CD4-positive, alpha-beta T cell (primary cell): ENCODE data around the gene ENG. TPM values are rescaled to one million over a fixed set of nuclear protein-coding genes. Genes with fewer than 3 reads are reported as not detected.

Source experiments
- ATAC-seq: fragments of 200-7000 bp; cut with Tn5 transposase; one replicate; pipeline ENCODE4 v1.10.0; 2022; ENCODE audit warnings: mild to moderate bottlenecking; ENCODE audit not compliant: poor library complexity
- CTCF ChIA-PET: fragments of 350-600 bp; sonication (Branson Sonifier 250); formaldehyde crosslinking; loops from one replicate; lab custom pipeline; 2021; ENCODE audit warnings: antibody characterized with exemption, inconsistent platforms; lab: Charles Lee
- POLR2A ChIA-PET: fragments of 350-600 bp; sonication (Branson Sonifier 250); formaldehyde crosslinking; loops from one replicate; lab custom pipeline; 2021; ENCODE audit warnings: antibody characterized with exemption, inconsistent platforms; lab: Charles Lee
- DNase-seq, 14 experiments: peaks; one replicate each; pipeline ENCODE4 v3.0.0-alpha.2; 2013 to 2020; ENCODE audit warnings: mixed read lengths in 2 of 14
- H3K27ac ChIP-seq, 2 donors: one replicate each; pipeline versions ENCODE4 v1.5.1 to v1.7.0; 2013; ENCODE audit warnings: low read length in 2 of 2, low read depth in 1 of 2, mild to moderate bottlenecking in 1 of 2
- H3K27me3 ChIP-seq, 2 experiments: 1 replicate in 1 of 2; 2 replicates in 1 of 2; pipeline versions ENCODE4 v1.6.1 to v1.7.0; 2013; ENCODE audit warnings: low read length in 2 of 2, control low read depth in 1 of 2, mild to moderate bottlenecking in 1 of 2, moderate library complexity in 1 of 2; ENCODE audit not compliant: insufficient read depth in 2 of 2, control insufficient read depth in 1 of 2
- H3K36me3 ChIP-seq: one replicate; pipeline ENCODE4 v1.6.1; 2013; ENCODE audit warnings: low read length, control low read depth; ENCODE audit not compliant: insufficient read depth
- H3K4me1 ChIP-seq: one replicate; pipeline ENCODE4 v1.6.1; 2013; ENCODE audit warnings: low read length, control low read depth; ENCODE audit not compliant: insufficient read depth
- H3K4me3 ChIP-seq: one replicate; pipeline ENCODE4 v1.5.1; 2013; ENCODE audit warnings: mild to moderate bottlenecking, low read length, moderate library complexity
- H3K9me3 ChIP-seq, 2 experiments: 1 replicate in 1 of 2; 2 replicates in 1 of 2; pipeline versions ENCODE4 v1.6.1 to v1.7.0; 2013; ENCODE audit warnings: low read length in 2 of 2, mild to moderate bottlenecking in 2 of 2, control low read depth in 1 of 2, moderate library complexity in 1 of 2; ENCODE audit not compliant: control insufficient read depth in 1 of 2, insufficient read depth in 1 of 2
- H3K27ac Mint-ChIP-seq: one replicate; pipeline ENCODE4 v1.8.0; 2020; ENCODE audit warnings: mixed read lengths
- H3K27me3 Mint-ChIP-seq: one replicate; pipeline ENCODE4 v1.8.0; 2021; ENCODE audit warnings: mixed read lengths
- H3K36me3 Mint-ChIP-seq: one replicate; pipeline ENCODE4 v1.8.0; 2021; ENCODE audit warnings: low read depth, mixed read lengths
- H3K4me1 Mint-ChIP-seq: one replicate; pipeline ENCODE4 v1.8.0; 2021; ENCODE audit warnings: low read depth, mixed read lengths
- H3K4me3 Mint-ChIP-seq: one replicate; pipeline ENCODE4 v1.8.0; 2020; ENCODE audit warnings: mild to moderate bottlenecking, mixed read lengths
- H3K9me3 Mint-ChIP-seq: one replicate; pipeline ENCODE4 v1.8.0; 2020; ENCODE audit warnings: mixed read lengths
- intact Hi-C, 2 experiments: fragments of 100-400 bp; cut with DNase I in 1 of 2; cut with micrococcal nuclease in 1 of 2; formaldehyde crosslinking; loops; one replicate each; pipeline versions ENCODE4 v1.15.1 to v1.9.0; 2023 to 2025; cut with DNase I, micrococcal nuclease
- total RNA-seq, 174 experiments: library from RNA in 2 of 174; stranded (reverse) in 2 of 174; gene quantifications; one replicate each; pipeline ENCODE4 v1.2.3 and lab custom pipeline; 2021 to 2026
- TF ChIP-seq, protein P1 (sequence below): fragments of 200-600 bp; IDR thresholded peaks from one replicate; pipeline ENCODE4 v1.8.0; 2022; ENCODE audit warnings: antibody characterized with exemption, mild to moderate bottlenecking

The ENG gene
- total RNA-seq, 2 experiments from 2014 or later: 2.5 to 2.6 TPM

DNA sequence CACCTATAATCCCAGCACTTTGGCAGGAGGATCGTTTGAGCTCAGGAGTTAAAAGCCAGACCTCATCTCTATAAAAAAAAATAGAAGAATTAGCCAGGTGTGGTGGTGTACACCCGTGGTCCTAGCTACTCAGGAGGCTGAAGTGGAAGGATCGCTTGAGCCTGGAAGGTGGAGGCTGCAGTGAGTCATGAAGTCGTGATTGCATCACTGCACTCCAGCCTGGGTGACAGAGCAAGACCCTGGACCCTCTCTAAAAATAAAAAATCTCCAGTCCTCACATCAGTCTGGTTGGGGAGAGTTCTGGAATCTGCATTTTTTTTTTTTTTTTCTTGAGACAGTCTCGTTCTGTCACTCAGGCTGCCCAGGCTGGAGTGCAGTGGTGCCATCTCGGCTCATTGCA lies 42.4 kb downstream of the ENG start:
- ATAC-seq: no peak
- Mint-ChIP-seq H3K27me3 (no peaks in the 10 kb centered on the region), H3K9me3 (no peaks in the 10 kb centered on the region), H3K4me1 (no peaks in the 10 kb centered on the region), H3K36me3 (peaks cover 63% of the 10 kb centered on the region), H3K27ac (no peak overlapping the region), H3K4me3 (no peak overlapping the region)
- Histone ChIP-seq H3K9me3 (no peaks in the 10 kb centered on the region), H3K27me3 (no peaks in the 10 kb centered on the region), H3K4me3 (no peak overlapping the region), H3K27ac (no peak overlapping the region), H3K36me3 (peaks cover 71% of the 10 kb centered on the region), H3K4me1 (no peaks in the 10 kb centered on the region)
- POLR2A ChIA-PET: interaction anchor here (0.6 kb wide), 1 partner anchor 322 kb away, joined by 4 read pairs; no protein-coding TSS in a partner anchor
- intact Hi-C loops: no loop called here
- DNase-seq: no peak
- TF ChIP-seq, protein P1, sequence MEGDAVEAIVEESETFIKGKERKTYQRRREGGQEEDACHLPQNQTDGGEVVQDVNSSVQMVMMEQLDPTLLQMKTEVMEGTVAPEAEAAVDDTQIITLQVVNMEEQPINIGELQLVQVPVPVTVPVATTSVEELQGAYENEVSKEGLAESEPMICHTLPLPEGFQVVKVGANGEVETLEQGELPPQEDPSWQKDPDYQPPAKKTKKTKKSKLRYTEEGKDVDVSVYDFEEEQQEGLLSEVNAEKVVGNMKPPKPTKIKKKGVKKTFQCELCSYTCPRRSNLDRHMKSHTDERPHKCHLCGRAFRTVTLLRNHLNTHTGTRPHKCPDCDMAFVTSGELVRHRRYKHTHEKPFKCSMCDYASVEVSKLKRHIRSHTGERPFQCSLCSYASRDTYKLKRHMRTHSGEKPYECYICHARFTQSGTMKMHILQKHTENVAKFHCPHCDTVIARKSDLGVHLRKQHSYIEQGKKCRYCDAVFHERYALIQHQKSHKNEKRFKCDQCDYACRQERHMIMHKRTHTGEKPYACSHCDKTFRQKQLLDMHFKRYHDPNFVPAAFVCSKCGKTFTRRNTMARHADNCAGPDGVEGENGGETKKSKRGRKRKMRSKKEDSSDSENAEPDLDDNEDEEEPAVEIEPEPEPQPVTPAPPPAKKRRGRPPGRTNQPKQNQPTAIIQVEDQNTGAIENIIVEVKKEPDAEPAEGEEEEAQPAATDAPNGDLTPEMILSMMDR: no peak
- CTCF ChIA-PET: no interaction called here

DNA sequence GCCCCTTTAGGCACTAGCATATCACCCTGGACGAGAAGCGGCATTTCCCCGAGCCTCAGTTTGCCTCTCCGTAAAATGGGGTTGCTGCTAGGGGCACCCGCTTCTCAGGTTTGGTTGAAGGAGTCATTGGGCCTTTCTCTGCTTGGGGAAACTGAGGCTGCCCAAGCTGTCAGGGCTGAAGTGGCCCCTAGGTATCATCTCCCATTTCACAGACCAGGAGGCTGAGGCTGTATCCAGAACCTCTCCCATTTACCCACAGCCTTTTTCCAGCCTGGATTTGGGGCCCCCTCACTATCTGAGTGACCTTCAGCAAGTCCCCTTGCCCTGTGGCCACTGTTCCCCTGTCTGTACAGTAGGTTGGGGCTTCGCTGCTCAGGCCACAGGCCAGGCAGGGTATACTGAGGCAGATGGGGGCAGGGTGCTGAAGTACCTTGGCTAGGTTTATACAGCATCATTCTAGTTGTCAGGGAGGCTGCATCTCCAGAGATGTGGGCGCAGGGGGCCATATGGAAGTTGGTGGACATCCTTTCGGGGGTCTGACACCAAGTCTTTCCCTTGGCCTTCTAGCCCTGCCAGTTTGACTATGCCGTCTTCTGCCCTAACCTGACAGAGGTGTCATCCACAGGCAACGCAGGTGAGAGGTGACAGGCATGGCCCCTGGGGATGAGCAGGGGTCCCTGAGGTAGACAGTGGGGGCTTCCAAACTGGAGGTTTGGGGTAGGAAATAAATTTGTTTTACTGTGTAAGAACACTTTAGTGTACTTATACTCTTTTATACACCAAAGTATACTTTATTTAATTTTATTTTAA lies 43.9 kb downstream of the ENG start:
- H3K4me3 ChIP-seq: no peak overlapping the region
- Mint-ChIP-seq H3K27ac (no peak overlapping the region), H3K27me3 (no peaks in the 10 kb centered on the region), H3K36me3 (peaks cover 73% of the 10 kb centered on the region), H3K9me3 (no peaks in the 10 kb centered on the region), H3K4me3 (no peak overlapping the region), H3K4me1 (no peaks in the 10 kb centered on the region)
- no peaks in the 10 kb centered on the region for H3K9me3 ChIP-seq
- no peak for ATAC-seq
- intact Hi-C loops: no loop called here
- ChIA-PET POLR2A (no interaction called here), CTCF (no interaction called here)
- no peak overlapping the region for H3K27ac ChIP-seq
- peaks cover 73% of the 10 kb centered on the region for H3K36me3 ChIP-seq
- no peaks in the 10 kb centered on the region for H3K27me3 ChIP-seq
- TF ChIP-seq, protein P1: no peak
- no peak for DNase-seq
- H3K4me1 ChIP-seq: peaks cover 1% of the 10 kb centered on the region

DNA sequence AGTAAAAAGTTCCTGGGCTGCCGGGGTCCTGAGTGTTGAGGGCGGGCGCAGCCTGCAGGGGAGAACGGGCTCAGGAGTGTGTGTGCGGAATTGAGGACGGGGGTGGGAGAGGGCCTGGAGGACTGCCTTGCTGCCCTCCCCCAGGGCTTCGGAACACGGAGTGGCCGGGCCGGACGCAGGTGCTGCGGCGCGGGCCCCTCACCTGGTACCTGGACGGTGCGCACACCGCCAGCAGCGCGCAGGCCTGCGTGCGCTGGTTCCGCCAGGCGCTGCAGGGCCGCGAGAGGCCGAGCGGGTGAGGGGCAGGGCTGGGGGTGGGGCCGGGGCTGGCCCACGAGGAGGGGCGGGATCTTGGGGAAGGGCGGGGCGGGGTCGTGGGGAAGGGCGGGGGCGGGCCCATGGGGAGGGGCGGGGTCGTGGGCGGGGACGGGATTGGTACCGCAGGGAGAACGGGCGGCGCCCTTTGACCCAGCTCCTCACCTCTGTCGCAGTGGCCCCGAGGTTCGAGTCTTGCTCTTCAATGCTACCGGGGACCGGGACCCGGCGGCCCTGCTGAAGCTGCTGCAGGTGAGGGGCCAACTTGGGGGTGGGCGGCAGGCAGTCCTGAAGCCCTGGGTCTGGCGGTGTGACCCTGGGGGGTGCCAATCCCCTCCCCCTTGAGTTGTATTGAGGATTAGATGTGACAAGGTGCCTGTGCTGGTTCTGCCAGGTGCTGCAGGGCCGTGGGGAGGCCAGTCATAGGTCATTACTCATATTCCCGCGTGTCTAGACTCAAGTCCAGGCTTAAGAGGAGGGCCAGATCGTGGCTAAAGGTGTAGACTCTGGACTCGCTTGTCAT lies 44.7 kb downstream of the ENG start:
- TF ChIP-seq, protein P1: no peak
- no peak overlapping the region for H3K4me3 Mint-ChIP-seq
- H3K9me3 ChIP-seq: no peaks in the 10 kb centered on the region
- H3K4me3 ChIP-seq: no peak overlapping the region
- CTCF ChIA-PET: no interaction called here
- intact Hi-C loops: loop anchor here in 1 of 2 experiments (5.0 kb wide), 1 partner anchor 43 kb away; the partner anchor contains the start of gene ENG
- DNase-seq (peak in 1 of 14 experiments; percentile 27), ATAC-seq (no peak)
- H3K27ac ChIP-seq: no peak overlapping the region
- no peaks in the 10 kb centered on the region for H3K4me1 Mint-ChIP-seq
- H3K4me1 ChIP-seq: peaks cover 2% of the 10 kb centered on the region
- no peaks in the 10 kb centered on the region for H3K9me3 Mint-ChIP-seq
- no peaks in the 10 kb centered on the region for H3K27me3 ChIP-seq
- H3K27me3 Mint-ChIP-seq: no peaks in the 10 kb centered on the region
- H3K36me3 ChIP-seq: peaks cover 70% of the 10 kb centered on the region
- POLR2A ChIA-PET: no interaction called here
- no peak overlapping the region for H3K27ac Mint-ChIP-seq
- H3K36me3 Mint-ChIP-seq: peaks cover 70% of the 10 kb centered on the region
